HepG2 (cell line): ENCODE data around the gene AGPAT2. TPM values are rescaled to one million over a fixed set of nuclear protein-coding genes. Genes with fewer than 3 reads are reported as not detected.

Source experiments
- CSRNP2 ChIP-seq: sonication (generic); formaldehyde crosslinking; conservative IDR thresholded peaks from 2 replicates; pipeline ENCODE4 v1.8.0; 2022; ENCODE audit warnings: low read depth, missing genetic modification reagents
- GLI4 ChIP-seq: sonication (generic); formaldehyde crosslinking; IDR thresholded peaks from 2 replicates; pipeline ENCODE4 v1.5.1; 2020; ENCODE audit warnings: missing genetic modification reagents, mild to moderate bottlenecking, moderate library complexity, borderline replicate concordance
- GTF2F1 ChIP-seq: fragments of 150-350 bp; IDR thresholded peaks from 2 replicates; pipeline ENCODE4 v1.6.1; 2014; ENCODE audit warnings: low read length
- HDAC6 ChIP-seq: fragments of 200-600 bp; sonication (generic); IDR thresholded peaks from 2 replicates; pipeline ENCODE4 v1.7.0; 2017; ENCODE audit warnings: mild to moderate bottlenecking, antibody characterized with exemption, low read length, low read depth
- KLF9 ChIP-seq: IDR thresholded peaks from 2 replicates; pipeline ENCODE4 v1.6.1; 2016; ENCODE audit warnings: low read depth
- PAX8 ChIP-seq: sonication (generic); formaldehyde crosslinking; IDR thresholded peaks from 2 replicates; pipeline ENCODE4 v1.8.0; 2022; ENCODE audit warnings: mild to moderate bottlenecking, missing genetic modification reagents, borderline replicate concordance
- PPARG ChIP-seq: conservative IDR thresholded peaks from 2 replicates; pipeline ENCODE4 v1.6.1; 2016; ENCODE audit warnings: missing biosample characterization, missing genetic modification reagents
- RBFOX2 ChIP-seq: fragments of 200-400 bp; formaldehyde crosslinking; IDR thresholded peaks from 2 replicates; pipeline ENCODE4 v1.6.1; 2017; ENCODE audit warnings: low read depth, mild to moderate bottlenecking, low read length
- RXRB ChIP-seq: IDR thresholded peaks from 2 replicates; pipeline ENCODE4 v1.6.1; 2016; ENCODE audit warnings: borderline replicate concordance, missing genetic modification reagents, missing compliant biosample characterization
- ZBTB42 ChIP-seq: sonication (generic); formaldehyde crosslinking; IDR thresholded peaks from 2 replicates; pipeline ENCODE4 v1.5.0; 2020; ENCODE audit warnings: mild to moderate bottlenecking, missing genetic modification reagents
- ZHX1 ChIP-seq: sonication (generic); formaldehyde crosslinking; IDR thresholded peaks from 2 replicates; pipeline ENCODE4 v1.8.1; 2022; ENCODE audit warnings: low read depth, mild to moderate bottlenecking, missing genetic modification reagents
- ZNF101 ChIP-seq: sonication (generic); formaldehyde crosslinking; IDR thresholded peaks from 2 replicates; pipeline ENCODE4 v1.4.0; 2020; ENCODE audit warnings: mild to moderate bottlenecking, low read depth, missing genetic modification reagents, borderline replicate concordance
- ZNF441 ChIP-seq: sonication (generic); formaldehyde crosslinking; IDR thresholded peaks from 2 replicates; pipeline ENCODE4 v1.7.0; 2021; ENCODE audit warnings: missing genetic modification reagents, borderline replicate concordance
- ZNF552 ChIP-seq: sonication (generic); formaldehyde crosslinking; IDR thresholded peaks from 2 replicates; pipeline ENCODE4 v1.9.0; 2022; ENCODE audit warnings: missing genetic modification reagents, mild to moderate bottlenecking, borderline replicate concordance
- ZNF580 ChIP-seq: IDR thresholded peaks from 2 replicates; pipeline ENCODE4 v1.6.1; 2016; ENCODE audit warnings: low read depth, borderline replicate concordance
- ZNF639 ChIP-seq: conservative IDR thresholded peaks from 2 replicates; pipeline ENCODE4 v1.6.1; 2018; ENCODE audit warnings: missing genetic modification reagents
- ZNF670 ChIP-seq: sonication (generic); formaldehyde crosslinking; IDR thresholded peaks from 2 replicates; pipeline ENCODE4 v1.8.0; 2022; ENCODE audit warnings: mild to moderate bottlenecking, missing genetic modification reagents, borderline replicate concordance
- ZNF7 ChIP-seq: IDR thresholded peaks from 2 replicates; pipeline ENCODE4 v1.6.1; 2016; ENCODE audit warnings: missing biosample characterization, missing genetic modification reagents
- ZNF710 ChIP-seq: sonication (generic); formaldehyde crosslinking; IDR thresholded peaks from 2 replicates; pipeline ENCODE4 v1.5.0; 2020; ENCODE audit warnings: mild to moderate bottlenecking, missing genetic modification reagents, borderline replicate concordance
- ZNF839 ChIP-seq: sonication (generic); formaldehyde crosslinking; IDR thresholded peaks from 2 replicates; pipeline ENCODE4 v1.4.0; 2020; ENCODE audit warnings: missing genetic modification reagents, mild to moderate bottlenecking, borderline replicate concordance
- ZNF883 ChIP-seq: sonication (generic); formaldehyde crosslinking; IDR thresholded peaks from 2 replicates; pipeline ENCODE4 v1.5.1; 2020; ENCODE audit warnings: mild to moderate bottlenecking, missing genetic modification reagents; ENCODE audit errors: not compliant biosample characterization
- polyA plus RNA-seq, 8 experiments: library from polyadenylated mRNA; depleted of rRNA in 3 of 8; stranded (reverse) in 7 of 8; unstranded in 1 of 8; fragments of >200 nt; fragmentation: Illumina TruSeq in 4 of 8; extraction: Trizol in 4 of 8; gene quantifications; 2 replicates each; pipeline versions ENCODE4 v1.2.1 to v1.2.3, GENCODE V29; 2011 to 2016; ENCODE audit warnings: low read depth in 4 of 8, missing spikeins in 1 of 8, mixed read lengths in 1 of 8; ENCODE audit not compliant: insufficient read depth in 1 of 8
- total RNA-seq, 5 experiments: library from RNA; depleted of rRNA; stranded (reverse); fragments of >200 nt; fragmentation: Illumina TruSeq; extraction: Trizol; gene quantifications; 2 replicates each; pipeline ENCODE4 v1.2.3, GENCODE V29; 2016; ENCODE audit warnings: low read depth in 1 of 5

Gene AGPAT2
- total and polyA plus RNA-seq, 2 of the 13 experiments (the other 11 are each of a cell fraction or from before 2014, with no cell fraction given), result 3.9 to 25.8 TPM

GRCh38 chr9:136645903-136646754 lies 41.1 kb downstream of the AGPAT2 start (continued):
- TF ChIP-seq ZNF883 (CRISPR knock-in tag) (no peak), ZNF710 (CRISPR knock-in tag) (0 out of 2 replicates have a peak, but pooled peaks have one; percentile 34), ZNF580 (CRISPR knock-in tag) (peak; percentile 48; the same call in 1 of the 2 replicates), KLF9 (CRISPR knock-in tag) (no peak), RXRB (CRISPR knock-in tag) (peak; percentile 59; the same call in 1 of the 2 replicates), PAX8 (CRISPR knock-in tag) (no peak), ZNF441 (CRISPR knock-in tag) (peak; percentile 96), ZNF639 (no peak), ZNF839 (no peak), HDAC6 (no peak), ZBTB42 (CRISPR knock-in tag) (no peak), RBFOX2 (peak; percentile 77), GTF2F1 (no peak), PPARG (0 out of 2 replicates have a peak, but pooled peaks have one; percentile 18), CSRNP2 (CRISPR knock-in tag) (no peak), ZNF101 (CRISPR knock-in tag) (no peak), ZHX1 (CRISPR knock-in tag) (no peak), ZNF7 (CRISPR knock-in tag) (no peak), ZNF552 (no peak), ZNF670 (CRISPR knock-in tag) (no peak), GLI4 (CRISPR knock-in tag) (no peak)
